M059J (cell line): Measurements from ENCODE around the gene DOCK9. TPM values are rescaled to one million over a fixed set of nuclear protein-coding genes. Genes with fewer than 3 reads are reported as not detected.

Experiments used
- DNase-seq: peaks from one replicate; pipeline ENCODE4 v3.0.0-alpha.2; 2012; ENCODE audit warnings: low read depth
- total RNA-seq: library from RNA; depleted of rRNA; stranded (reverse); fragments of >200 nt; shearing (Covaris generic); gene quantifications from 2 replicates; pipeline ENCODE4 v1.2.3, GENCODE V29; 2014

Gene DOCK9
- total RNA-seq, 1 experiment from 2014 or later, result 25.0 TPM

DNA sequence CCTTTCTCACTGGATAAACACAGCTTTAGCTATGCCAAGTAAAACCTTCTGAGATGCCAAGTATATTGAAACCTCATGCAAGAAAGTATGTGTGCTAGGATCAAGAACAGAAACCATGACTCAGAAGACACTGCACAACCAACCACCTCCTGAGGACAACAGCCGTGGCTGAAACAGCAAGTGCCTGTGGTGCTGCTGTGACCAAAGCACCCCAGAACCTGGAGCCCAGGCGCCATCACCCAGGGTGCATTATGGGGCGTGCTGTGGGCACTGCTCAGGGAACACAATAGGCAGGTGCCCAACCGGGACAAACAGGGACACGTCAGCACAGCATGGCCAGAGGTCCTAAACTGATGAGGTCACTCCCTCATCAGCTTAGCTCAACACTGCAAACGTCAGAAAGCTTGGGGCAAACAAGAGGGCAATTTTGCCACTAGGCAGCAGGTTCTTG is 124.1 kb downstream of the DOCK9 start:
- no peak for DNase-seq

DNA sequence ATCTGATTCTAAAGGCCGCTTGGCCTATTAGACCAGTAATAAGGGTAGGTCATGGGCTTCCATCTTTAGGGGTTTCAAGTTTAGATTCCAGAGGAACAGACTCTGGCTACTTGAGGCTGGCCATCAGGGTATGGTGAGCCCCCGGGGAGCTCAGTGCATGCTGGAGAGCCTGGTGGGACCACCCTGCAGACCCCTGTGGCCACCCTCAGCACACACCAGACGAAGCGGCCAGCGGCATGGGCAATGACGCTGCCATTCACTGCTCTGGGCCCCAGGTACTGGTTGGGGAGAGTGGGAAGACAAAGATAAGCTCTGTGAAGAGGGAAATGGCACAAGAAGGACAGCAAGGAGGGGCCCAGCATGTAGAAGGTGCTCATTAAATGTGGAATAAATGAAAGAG is 126.6 kb downstream of the DOCK9 start:
- no peak for DNase-seq

GRCh38 chr13:98848746-98849145 is 129.1 kb downstream of the DOCK9 start:
- DNase-seq, result no peak

DNA sequence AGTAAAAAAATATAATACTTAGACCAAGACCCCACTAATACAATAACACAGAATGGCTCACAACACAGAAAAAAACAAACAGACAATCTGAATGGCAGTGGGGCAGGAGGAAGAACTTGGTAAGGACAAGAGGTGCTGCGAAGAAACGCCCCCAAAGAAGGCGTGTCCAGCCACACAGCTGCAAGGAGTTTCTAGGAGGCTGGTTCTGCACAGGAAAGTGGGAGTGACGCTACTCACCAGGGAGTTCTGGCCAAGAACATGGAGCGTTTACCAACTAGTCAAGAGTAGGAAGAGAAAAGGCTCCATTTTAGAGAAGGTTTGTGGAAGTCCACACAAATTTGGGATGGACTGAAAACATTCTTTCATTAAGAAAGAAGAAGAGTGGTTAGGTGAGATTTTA is 130.1 kb downstream of the DOCK9 start:
- DNase-seq, result no peak

- no peak for DNase-seq
These were observed 130.9 kb downstream of the DOCK9 start for GRCh38 chr13:98846986-98847385.

DNA sequence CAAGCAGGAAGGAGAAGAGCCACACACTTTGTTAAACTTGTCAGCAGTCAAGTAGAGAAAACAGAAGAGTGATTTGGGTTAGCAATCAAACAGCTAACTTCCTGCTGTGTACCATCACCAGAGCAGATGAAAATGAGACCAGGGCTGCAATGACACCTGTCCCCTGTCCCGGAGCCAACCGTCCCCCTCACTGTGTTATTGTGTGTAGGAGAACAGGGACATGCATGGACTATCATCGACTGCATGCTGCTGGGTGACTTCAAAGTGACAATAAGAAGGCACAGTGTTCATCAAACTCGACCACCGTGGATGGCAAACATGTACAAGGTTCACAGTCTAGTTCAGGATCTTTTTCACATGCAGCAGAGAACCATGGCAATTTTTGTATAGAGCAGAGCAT is 131.3 kb downstream of the DOCK9 start:
- no peak for DNase-seq

DNA sequence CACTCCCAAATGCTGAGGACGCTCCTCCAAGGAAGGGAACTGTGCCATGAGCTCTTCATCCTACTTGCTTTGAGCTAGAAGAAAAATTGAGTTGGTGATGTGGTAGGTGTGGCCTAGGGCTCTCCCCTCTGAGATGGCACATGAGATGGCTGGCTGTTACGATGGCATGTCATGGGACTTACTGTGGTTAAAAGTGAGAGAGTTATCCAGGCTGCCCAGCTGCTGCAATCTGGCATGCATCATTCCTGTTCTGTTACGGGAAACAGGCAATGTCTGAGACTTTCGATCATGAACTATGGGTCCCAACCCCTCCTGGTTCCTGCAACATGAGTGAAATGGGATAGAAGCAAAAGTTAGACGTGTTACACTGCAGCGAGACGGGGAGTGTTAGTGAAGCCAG is 132.1 kb downstream of the DOCK9 start:
- DNase-seq, result no peak

DNA sequence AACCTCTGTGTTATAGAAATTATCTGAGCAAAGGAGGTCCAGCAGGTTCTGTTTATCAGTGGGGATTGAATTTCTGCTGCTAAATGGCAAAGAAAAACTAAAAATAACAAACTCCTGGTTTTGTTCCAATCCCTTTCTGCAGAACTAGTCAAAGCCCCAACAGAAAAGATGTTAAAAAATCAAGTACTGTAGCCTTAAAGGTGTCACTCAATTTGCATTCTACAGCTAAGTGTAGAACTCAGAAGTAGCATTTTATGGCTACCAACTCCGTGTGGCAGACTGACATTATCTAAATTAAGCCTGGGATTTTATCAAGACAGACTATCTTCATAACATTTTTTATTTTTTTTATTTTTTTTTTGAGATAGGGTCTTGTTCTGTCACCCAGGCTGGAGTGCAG is 133.8 kb downstream of the DOCK9 start:
- no peak for DNase-seq

- no peak for DNase-seq
These were observed 134.4 kb downstream of the DOCK9 start for GRCh38 chr13:98843482-98843877.

DNA sequence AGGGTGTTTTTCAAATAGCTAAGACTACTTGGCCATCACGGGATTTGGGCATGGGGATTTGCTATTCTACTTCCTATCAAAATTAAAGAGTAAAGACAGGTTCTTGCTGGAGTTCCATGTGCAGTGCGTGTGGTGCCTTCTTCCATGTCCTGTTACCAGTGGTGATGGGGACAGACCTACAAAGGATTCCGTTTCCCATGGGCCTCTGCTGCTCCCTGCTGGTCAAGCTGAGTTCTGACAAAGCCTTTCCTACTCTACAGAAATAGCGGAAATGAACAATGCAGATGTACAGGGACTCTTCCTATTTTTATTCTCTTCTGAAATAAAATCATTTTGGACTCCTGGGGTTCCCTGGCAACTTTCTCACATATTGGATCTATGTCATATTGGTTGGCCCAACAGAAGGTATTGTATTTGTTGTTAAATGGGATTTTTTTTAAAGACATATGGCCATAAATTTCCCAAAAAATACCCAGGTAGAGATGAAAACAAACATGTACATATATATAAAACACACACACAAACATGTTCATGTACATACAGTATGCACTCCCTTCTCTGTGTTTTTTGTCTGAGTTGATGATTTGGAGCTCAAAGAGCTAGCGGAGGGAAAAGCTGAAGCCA is 134.9 kb downstream of the DOCK9 start:
- peak; percentile 51 for DNase-seq

DNA sequence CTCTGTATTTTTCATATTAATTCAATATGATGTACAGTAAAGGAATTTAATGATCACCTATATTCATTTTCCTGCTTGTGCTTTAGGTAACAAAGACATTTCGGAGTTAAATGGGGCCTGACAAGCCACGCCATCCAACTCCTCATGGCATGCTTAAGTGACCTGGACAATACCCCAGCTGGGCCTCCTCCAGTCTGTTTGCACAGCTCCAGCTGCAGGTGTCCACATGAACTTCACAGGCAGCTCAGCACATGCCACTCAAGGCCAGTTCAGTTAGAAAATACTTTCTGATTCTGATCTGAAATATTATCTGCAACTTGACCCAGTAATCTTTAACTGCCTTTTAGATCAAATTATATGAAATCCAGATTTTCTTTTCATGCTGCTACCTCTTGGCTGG is 135.8 kb downstream of the DOCK9 start:
- DNase-seq, result no peak

DNA sequence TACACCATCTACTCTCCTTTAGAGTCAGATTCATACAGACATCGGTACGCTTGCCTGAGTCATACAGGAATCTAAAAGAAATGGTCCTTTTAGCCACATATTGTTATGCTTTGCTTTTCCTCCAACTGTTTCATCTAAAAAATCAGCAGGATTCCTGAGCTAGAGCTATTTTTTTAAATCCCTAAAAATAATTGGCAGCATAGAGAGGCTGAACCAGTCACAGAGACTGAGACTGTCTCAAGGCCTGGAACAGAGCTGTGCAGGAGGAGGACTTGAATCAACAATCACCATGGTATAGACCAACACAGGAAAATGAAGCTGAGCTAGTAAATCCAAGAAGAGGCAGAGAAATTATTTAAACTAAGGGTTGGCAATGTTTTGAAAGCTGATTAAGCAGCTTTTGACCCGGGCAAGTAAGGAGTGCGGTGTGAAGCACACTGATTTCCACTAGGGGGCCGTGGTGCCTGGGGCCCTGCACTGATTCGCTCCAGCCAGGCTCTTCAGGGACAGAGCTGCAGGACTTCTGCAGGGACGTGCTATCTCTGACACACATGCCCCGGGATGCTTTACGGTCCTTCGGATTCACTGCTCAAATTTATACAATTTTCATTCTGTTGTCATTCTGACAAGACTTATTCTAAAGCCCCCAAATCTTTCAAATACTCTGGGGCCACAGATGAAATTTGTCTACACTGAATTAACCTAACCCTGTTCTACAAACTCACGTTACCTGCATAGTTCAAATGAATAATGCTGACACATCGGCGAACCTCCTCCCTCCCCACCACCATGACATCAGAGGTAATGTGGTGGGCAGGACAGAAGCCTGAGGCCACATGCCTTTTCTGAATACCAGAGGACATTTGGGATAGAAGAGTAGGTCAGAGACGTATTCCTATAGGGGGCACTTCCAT is 137.8 kb downstream of the DOCK9 start:
- DNase-seq, result peak; percentile 42

DNA sequence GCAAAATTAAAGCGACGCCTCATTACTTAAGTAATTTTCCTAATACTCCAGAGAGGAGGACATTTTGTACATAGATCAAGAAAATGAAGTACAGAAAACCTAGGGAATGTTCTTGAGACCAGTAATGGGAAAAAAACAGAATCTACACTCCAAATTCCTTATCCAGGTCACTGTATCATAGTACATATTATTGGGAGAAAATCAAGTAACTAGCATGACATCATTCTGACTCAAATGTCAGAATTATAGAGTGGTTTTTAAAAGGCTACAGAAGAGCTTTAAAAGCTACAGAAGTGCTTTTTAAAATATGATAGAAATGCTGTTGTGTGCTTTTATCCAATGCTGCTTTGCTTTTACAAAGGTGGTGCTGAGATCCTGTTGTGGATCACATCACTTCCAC is 139.1 kb downstream of the DOCK9 start:
- DNase-seq, result peak; percentile 4

- no peak for DNase-seq
These were observed 140.0 kb downstream of the DOCK9 start for GRCh38 chr13:98837896-98838295.

DNA sequence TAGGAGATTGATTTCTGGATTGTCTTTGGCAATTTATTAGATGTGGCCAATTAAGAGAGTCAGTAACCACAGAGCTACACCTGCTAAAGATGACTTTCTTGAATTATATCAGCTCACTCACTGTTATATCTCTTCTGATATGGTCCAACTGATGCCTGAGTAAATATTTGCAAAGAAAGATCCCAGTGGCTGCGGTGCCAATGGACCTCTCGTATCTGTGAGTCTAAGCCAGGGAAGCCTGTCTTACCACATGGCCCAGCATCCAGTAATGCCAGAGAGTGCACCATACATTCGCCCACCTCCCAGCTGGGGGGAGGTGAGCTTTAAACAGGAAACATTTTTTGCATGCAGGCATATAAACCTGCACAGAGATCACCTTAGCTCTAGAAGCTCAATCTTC is 142.7 kb downstream of the DOCK9 start:
- no peak for DNase-seq

DNA sequence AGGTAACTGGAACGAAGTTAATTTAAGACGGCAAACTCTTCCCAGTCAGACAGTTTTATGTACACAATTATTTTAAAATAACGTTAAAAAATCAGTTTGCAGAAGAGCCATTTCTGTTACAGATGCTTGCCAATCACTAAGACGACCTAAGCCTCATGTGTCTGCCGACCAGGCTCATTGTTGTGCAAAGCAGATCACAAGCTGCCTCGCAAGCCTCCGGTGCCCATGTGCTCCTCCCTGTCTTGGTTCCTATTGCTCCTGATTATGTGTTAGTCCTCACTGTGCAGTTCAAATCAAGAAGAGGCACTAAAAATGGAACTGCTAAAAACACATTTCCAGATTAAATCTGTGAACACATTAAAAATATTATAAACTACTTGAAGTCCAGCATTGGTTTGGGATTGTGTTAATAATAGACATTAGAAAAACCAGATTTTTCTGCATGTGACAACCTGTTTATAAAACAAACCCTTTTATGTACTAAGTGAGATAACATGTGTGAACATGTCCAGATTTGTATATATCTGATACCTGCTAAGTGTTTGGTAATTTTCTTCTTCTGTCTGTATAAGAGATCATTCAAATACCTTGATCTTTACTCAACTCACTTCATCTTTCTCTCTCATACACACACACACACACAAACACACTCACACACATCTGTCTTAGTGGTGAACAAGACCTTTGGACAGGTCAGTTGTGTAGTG is 143.5 kb downstream of the DOCK9 start:
- DNase-seq, result no peak

- no peak for DNase-seq
These were observed 146.6 kb downstream of the DOCK9 start for GRCh38 chr13:98831236-98831635.

GRCh38 chr13:98829541-98829940 is 148.3 kb downstream of the DOCK9 start:
- DNase-seq, result no peak

- no peak for DNase-seq
These were observed 149.2 kb downstream of the DOCK9 start for GRCh38 chr13:98828614-98829013.

GRCh38 chr13:98827449-98827848 is 150.4 kb downstream of the DOCK9 start:
- no peak for DNase-seq

GRCh38 chr13:98826146-98826545 is 151.7 kb downstream of the DOCK9 start:
- DNase-seq, result no peak

GRCh38 chr13:98825659-98826058 is 152.2 kb downstream of the DOCK9 start:
- no peak for DNase-seq
